ENCODE data around the gene TECTA.

DNA sequence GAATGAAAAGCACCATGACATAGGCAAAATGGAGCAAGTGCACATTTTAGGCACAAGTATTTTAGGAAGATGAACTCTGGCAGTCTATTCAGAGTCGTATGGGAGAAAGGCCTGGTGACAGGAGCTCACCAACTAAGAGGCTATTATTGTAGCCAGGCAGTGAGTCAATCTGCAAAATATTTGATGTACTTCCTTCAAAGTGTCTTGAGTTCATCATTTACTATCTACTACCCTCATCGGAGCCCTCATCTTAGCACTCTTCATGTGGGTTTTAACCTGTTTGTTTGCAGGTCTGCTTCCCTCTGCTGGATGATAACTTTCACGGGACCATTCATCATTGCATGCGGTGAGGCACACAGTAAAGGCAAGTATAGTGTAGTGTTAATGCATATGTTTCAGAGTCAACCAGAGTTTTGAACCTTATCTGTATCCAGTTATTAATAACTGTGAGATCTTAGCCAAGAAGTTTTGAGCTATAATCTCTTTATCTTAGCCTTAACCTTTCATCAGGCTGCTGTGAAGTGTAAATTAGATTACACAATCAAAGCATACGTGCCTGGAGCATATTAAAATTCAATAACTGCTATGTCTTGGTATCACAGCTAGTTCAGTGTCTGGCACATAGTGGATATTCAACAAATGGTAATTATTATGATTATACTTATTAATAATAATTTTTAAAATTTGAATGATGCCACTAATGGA lies 120.6 kb downstream of the TECTA start:
- TF ChIP-seq, protein P1, sequence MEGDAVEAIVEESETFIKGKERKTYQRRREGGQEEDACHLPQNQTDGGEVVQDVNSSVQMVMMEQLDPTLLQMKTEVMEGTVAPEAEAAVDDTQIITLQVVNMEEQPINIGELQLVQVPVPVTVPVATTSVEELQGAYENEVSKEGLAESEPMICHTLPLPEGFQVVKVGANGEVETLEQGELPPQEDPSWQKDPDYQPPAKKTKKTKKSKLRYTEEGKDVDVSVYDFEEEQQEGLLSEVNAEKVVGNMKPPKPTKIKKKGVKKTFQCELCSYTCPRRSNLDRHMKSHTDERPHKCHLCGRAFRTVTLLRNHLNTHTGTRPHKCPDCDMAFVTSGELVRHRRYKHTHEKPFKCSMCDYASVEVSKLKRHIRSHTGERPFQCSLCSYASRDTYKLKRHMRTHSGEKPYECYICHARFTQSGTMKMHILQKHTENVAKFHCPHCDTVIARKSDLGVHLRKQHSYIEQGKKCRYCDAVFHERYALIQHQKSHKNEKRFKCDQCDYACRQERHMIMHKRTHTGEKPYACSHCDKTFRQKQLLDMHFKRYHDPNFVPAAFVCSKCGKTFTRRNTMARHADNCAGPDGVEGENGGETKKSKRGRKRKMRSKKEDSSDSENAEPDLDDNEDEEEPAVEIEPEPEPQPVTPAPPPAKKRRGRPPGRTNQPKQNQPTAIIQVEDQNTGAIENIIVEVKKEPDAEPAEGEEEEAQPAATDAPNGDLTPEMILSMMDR (IDR thresholded peaks at IDR 0.05): no peak
- TF ChIP-seq, protein P2, sequence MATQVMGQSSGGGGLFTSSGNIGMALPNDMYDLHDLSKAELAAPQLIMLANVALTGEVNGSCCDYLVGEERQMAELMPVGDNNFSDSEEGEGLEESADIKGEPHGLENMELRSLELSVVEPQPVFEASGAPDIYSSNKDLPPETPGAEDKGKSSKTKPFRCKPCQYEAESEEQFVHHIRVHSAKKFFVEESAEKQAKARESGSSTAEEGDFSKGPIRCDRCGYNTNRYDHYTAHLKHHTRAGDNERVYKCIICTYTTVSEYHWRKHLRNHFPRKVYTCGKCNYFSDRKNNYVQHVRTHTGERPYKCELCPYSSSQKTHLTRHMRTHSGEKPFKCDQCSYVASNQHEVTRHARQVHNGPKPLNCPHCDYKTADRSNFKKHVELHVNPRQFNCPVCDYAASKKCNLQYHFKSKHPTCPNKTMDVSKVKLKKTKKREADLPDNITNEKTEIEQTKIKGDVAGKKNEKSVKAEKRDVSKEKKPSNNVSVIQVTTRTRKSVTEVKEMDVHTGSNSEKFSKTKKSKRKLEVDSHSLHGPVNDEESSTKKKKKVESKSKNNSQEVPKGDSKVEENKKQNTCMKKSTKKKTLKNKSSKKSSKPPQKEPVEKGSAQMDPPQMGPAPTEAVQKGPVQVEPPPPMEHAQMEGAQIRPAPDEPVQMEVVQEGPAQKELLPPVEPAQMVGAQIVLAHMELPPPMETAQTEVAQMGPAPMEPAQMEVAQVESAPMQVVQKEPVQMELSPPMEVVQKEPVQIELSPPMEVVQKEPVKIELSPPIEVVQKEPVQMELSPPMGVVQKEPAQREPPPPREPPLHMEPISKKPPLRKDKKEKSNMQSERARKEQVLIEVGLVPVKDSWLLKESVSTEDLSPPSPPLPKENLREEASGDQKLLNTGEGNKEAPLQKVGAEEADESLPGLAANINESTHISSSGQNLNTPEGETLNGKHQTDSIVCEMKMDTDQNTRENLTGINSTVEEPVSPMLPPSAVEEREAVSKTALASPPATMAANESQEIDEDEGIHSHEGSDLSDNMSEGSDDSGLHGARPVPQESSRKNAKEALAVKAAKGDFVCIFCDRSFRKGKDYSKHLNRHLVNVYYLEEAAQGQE (IDR thresholded peaks at IDR 0.05): no peak
- TF ChIP-seq RCOR1 (IDR thresholded peaks at IDR 0.05; ENCODE audit: low read depth, low read length) (no peak), ESRRA (IDR thresholded peaks at IDR 0.05; ENCODE audit: borderline replicate concordance, low read length) (no peak), RFX5 (IDR thresholded peaks at IDR 0.05) (no peak), JUN (IDR thresholded peaks at IDR 0.05) (no peak), HDAC2 (IDR thresholded peaks at IDR 0.05) (no peak), NR3C1 (IDR thresholded peaks at IDR 0.05) (no peak), CEBPB (IDR thresholded peaks at IDR 0.05) (no peak), EP300 (IDR thresholded peaks at IDR 0.05) (no peak)
- TF ChIP-seq, protein P3, sequence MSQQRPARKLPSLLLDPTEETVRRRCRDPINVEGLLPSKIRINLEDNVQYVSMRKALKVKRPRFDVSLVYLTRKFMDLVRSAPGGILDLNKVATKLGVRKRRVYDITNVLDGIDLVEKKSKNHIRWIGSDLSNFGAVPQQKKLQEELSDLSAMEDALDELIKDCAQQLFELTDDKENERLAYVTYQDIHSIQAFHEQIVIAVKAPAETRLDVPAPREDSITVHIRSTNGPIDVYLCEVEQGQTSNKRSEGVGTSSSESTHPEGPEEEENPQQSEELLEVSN (IDR thresholded peaks at IDR 0.05; ENCODE audit: borderline replicate concordance, low read depth): no peak
- TF ChIP-seq, protein P4, sequence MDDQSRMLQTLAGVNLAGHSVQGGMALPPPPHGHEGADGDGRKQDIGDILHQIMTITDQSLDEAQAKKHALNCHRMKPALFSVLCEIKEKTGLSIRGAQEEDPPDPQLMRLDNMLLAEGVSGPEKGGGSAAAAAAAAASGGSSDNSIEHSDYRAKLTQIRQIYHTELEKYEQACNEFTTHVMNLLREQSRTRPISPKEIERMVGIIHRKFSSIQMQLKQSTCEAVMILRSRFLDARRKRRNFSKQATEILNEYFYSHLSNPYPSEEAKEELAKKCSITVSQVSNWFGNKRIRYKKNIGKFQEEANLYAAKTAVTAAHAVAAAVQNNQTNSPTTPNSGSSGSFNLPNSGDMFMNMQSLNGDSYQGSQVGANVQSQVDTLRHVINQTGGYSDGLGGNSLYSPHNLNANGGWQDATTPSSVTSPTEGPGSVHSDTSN (IDR thresholded peaks at IDR 0.05): no peak
- TF ChIP-seq, protein P5, sequence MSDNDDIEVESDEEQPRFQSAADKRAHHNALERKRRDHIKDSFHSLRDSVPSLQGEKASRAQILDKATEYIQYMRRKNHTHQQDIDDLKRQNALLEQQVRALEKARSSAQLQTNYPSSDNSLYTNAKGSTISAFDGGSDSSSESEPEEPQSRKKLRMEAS (IDR thresholded peaks at IDR 0.05): no peak
